Ishikawa (cell line): ENCODE results near the gene QSOX2.

Source experiments
- CEBPB ChIP-seq: IDR thresholded peaks from 2 replicates; pipeline ENCODE4 v1.6.1; 2012
- CREB1 ChIP-seq: IDR thresholded peaks from 2 replicates; pipeline ENCODE4 v1.6.1; 2012; ENCODE audit warnings: low read depth
- EGR1 ChIP-seq: IDR thresholded peaks from 2 replicates; pipeline ENCODE4 v1.6.1; 2012
- EP300 ChIP-seq: IDR thresholded peaks from 2 replicates; pipeline ENCODE4 v1.6.1; 2012; ENCODE audit warnings: borderline replicate concordance
- FOXM1 ChIP-seq: IDR thresholded peaks from 2 replicates; pipeline ENCODE4 v1.6.1; 2012; ENCODE audit warnings: low read depth, borderline replicate concordance
- NFIC ChIP-seq: IDR thresholded peaks from 2 replicates; pipeline ENCODE4 v1.6.1; 2012
- RAD21 ChIP-seq: IDR thresholded peaks from 2 replicates; pipeline ENCODE4 v1.6.1; 2012; ENCODE audit warnings: low read depth
- REST ChIP-seq: IDR thresholded peaks from 2 replicates; pipeline ENCODE4 v1.6.1; 2012; ENCODE audit warnings: low read depth, mild to moderate bottlenecking
- TAF1 ChIP-seq: IDR thresholded peaks from 2 replicates; pipeline ENCODE4 v1.6.1; 2012; ENCODE audit warnings: low read depth, mild to moderate bottlenecking
- TCF12 ChIP-seq: IDR thresholded peaks from 2 replicates; pipeline ENCODE4 v1.6.1; 2012; ENCODE audit warnings: low read depth
- TEAD4 ChIP-seq: IDR thresholded peaks from 2 replicates; pipeline ENCODE4 v1.6.1; 2012
- USF1 ChIP-seq: IDR thresholded peaks from 2 replicates; pipeline ENCODE4 v1.6.1; 2012
- YY1 ChIP-seq: IDR thresholded peaks from 2 replicates; pipeline ENCODE4 v1.6.1; 2012; ENCODE audit warnings: low read depth
- ZBTB7A ChIP-seq: IDR thresholded peaks from 2 replicates; pipeline ENCODE4 v1.6.1; 2012; ENCODE audit warnings: low read depth
- TF ChIP-seq, protein P1 (sequence below): IDR thresholded peaks from 2 replicates; pipeline ENCODE4 v1.6.1; 2012

Gene QSOX2

GRCh38 chr9:136231478-136232297 is 13.9 kb downstream of the QSOX2 start:
- TF ChIP-seq TAF1, result no peak
- no peak for TF ChIP-seq EGR1
- TF ChIP-seq TEAD4, result no peak
- no peak for TF ChIP-seq ZBTB7A
- no peak for TF ChIP-seq YY1
- TF ChIP-seq CEBPB, result no peak
- TF ChIP-seq TCF12, result no peak
- TF ChIP-seq CREB1, result no peak
- no peak for TF ChIP-seq RAD21
- no peak for TF ChIP-seq REST
- TF ChIP-seq EP300, result no peak
- no peak for TF ChIP-seq FOXM1
- TF ChIP-seq, protein P1, sequence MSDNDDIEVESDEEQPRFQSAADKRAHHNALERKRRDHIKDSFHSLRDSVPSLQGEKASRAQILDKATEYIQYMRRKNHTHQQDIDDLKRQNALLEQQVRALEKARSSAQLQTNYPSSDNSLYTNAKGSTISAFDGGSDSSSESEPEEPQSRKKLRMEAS, result no peak
- TF ChIP-seq NFIC, result no peak
- no peak for TF ChIP-seq USF1

- no peak for TF ChIP-seq ZBTB7A
- TF ChIP-seq CREB1, result no peak
- TF ChIP-seq REST, result no peak
- no peak for TF ChIP-seq YY1
- TF ChIP-seq USF1, result no peak
- TF ChIP-seq, protein P1, result no peak
- no peak for TF ChIP-seq TAF1
- no peak for TF ChIP-seq TEAD4
- no peak for TF ChIP-seq FOXM1
- TF ChIP-seq NFIC, result no peak
- TF ChIP-seq EGR1, result no peak
- no peak for TF ChIP-seq CEBPB
- no peak for TF ChIP-seq RAD21
- no peak for TF ChIP-seq TCF12
Measured at GRCh38 chr9:136230773-136231172, 14.8 kb downstream of the QSOX2 start.

DNA sequence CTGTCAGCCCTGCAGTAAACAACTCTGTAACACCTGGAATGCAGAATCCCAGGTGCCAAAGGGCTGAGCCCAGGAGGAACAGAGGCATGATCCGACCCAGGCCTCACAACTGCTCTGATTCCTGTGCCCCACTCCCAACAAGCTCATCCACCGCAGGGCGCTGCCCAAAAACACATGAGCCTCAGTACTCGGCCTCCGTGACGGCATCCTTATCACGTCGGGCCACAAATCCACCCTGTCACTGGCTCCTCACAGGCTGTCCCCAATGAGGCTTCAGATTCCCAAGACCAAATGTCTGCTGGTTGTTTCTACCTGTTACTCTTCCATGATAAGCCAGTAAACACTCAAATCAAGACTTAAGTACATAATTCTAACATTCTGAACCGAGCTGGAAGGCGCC is 15.2 kb downstream of the QSOX2 start:
- no peak for TF ChIP-seq EP300
- no peak for TF ChIP-seq TEAD4
- TF ChIP-seq TAF1, result no peak
- TF ChIP-seq CEBPB, result no peak

DNA sequence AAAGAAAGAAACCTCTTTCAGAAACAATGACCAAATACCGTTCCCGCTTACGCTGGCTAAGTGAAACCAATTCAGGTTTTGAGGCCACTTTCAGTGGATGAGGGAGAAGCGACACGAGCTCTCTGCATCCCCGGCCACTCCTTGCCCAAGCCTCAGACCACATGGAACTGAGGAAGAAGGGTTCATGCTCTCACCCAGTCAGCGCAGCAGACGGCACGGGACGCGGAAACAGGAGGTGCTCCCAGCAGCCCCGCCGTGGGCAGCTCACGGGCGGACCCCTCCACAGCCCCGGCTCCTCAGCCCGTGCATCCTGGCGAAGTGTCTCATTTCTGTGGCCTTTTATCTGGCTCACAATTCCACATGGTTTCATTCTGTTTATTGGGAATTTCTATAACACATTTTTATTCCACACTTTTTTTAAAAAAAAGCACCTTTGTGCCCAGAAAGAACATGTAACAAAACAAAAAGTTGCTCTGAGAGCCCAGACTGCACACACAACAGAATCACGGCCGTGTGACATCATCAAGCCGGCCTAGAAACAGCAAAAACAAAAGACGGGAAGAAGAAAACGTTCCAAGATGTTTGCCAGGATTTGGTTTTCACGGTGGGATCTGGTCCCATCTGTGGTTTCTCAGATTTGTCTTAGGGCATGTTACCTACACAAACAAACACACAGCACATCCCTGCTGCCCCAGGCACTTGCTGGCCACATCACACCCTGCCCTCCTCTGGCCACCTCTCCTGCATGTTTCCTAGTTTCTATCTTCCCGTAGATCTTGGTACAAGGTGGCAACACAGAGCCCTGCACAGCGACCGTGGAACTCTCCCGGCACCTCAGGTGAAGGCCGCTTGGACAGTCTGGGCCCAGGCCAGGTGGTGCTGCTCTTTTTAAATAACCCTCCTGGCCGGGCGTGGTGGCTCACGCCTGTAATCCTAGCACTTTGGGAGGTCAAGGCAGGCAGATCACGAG is 16.2 kb downstream of the QSOX2 start:
- no peak for TF ChIP-seq FOXM1
- no peak for TF ChIP-seq TCF12
- no peak for TF ChIP-seq REST
- no peak for TF ChIP-seq USF1
- TF ChIP-seq, protein P1, result no peak
- TF ChIP-seq ZBTB7A, result no peak
- TF ChIP-seq EP300, result no peak
- no peak for TF ChIP-seq CREB1
- no peak for TF ChIP-seq TAF1
- TF ChIP-seq EGR1, result no peak
- TF ChIP-seq RAD21, result no peak
- no peak for TF ChIP-seq CEBPB
- TF ChIP-seq TEAD4, result no peak
